GM12878 (cell line): ENCODE measurements around the gene KCTD16. TPM values are rescaled to one million over a fixed set of nuclear protein-coding genes. Genes with fewer than 3 reads are reported as not detected.

Experiments used
- ASH2L ChIP-seq: fragments of 300-600, 200-600 bp; sonication (generic); IDR thresholded peaks from 2 replicates; pipeline ENCODE4 v1.6.1; 2017; ENCODE audit warnings: low read depth, mild to moderate bottlenecking, borderline replicate concordance
- DPF2 ChIP-seq: fragments of 450-650 bp; IDR thresholded peaks from 2 replicates; pipeline ENCODE4 v1.6.1; 2017; ENCODE audit warnings: mild to moderate bottlenecking
- ESRRA ChIP-seq: IDR thresholded peaks from 2 replicates; pipeline ENCODE4 v1.6.1; 2012; ENCODE audit warnings: mild to moderate bottlenecking, low read length, improper control_type of control experiment
- MYB ChIP-seq: fragments of 150-350 bp; IDR thresholded peaks from 2 replicates; pipeline ENCODE4 v1.6.1; 2014; ENCODE audit warnings: mild to moderate bottlenecking, low read depth, low read length, borderline replicate concordance
- PML ChIP-seq: IDR thresholded peaks from 2 replicates; pipeline ENCODE4 v1.6.1; 2012; ENCODE audit warnings: low read length, inconsistent platforms
- RUNX3 ChIP-seq: IDR thresholded peaks from 2 replicates; pipeline ENCODE4 v1.6.1; 2012; ENCODE audit warnings: low read length, inconsistent platforms
- SIX5 ChIP-seq: IDR thresholded peaks from 2 replicates; pipeline ENCODE4 v1.6.1; 2011; ENCODE audit warnings: mild to moderate bottlenecking, low read depth, low read length, moderate library complexity; ENCODE audit not compliant: severe bottlenecking
- SMAD5 ChIP-seq: IDR thresholded peaks from 2 replicates; pipeline ENCODE4 v1.6.1; 2016; ENCODE audit warnings: antibody characterized with exemption, low read depth
- SMARCA5 ChIP-seq: fragments of 450-650 bp; IDR thresholded peaks from 2 replicates; pipeline ENCODE4 v1.6.1; 2017; ENCODE audit warnings: mild to moderate bottlenecking
- TBL1XR1 ChIP-seq: IDR thresholded peaks from 2 replicates; pipeline ENCODE4 v1.6.1; 2012; ENCODE audit warnings: low read depth, low read length, improper control_type of control experiment
- TCF3 ChIP-seq: IDR thresholded peaks from 2 replicates; pipeline ENCODE4 v1.6.1; 2012; ENCODE audit warnings: low read depth, mild to moderate bottlenecking, low read length, borderline replicate concordance; ENCODE audit not compliant: insufficient read depth
- polyA plus RNA-seq, 11 experiments: library from polyadenylated mRNA; depleted of rRNA in 4 of 11; unstranded in 6 of 11; stranded (reverse) in 5 of 11; fragments of >200 nt; fragmentation: Nextera tagmentation in 4 of 11; fragmentation: Illumina TruSeq in 1 of 11; extraction: Ambion mirVana in 4 of 11; extraction: Trizol in 1 of 11; gene quantifications; 1 replicate in 1 of 11; 2 replicates in 10 of 11; pipeline versions ENCODE4 v1.2.1 to v1.2.3, GENCODE V29; 2011 to 2016; ENCODE audit warnings: inconsistent platforms in 2 of 11, missing spikeins in 2 of 11, low read depth in 1 of 11
- total RNA-seq, 4 experiments: library from RNA; depleted of rRNA in 3 of 4; stranded (reverse); fragments of >200 nt in 3 of 4; fragmentation: Illumina TruSeq in 1 of 4; extraction: Trizol in 1 of 4; gene quantifications; 2 replicates each; pipeline versions ENCODE4 v1.2.1 to v1.2.3, GENCODE V29; 2013 to 2021
- TF ChIP-seq, protein P1 (sequence below): fragments of 450-650 bp; IDR thresholded peaks from 2 replicates; pipeline ENCODE4 v1.6.1; 2018; ENCODE audit warnings: mild to moderate bottlenecking, low read depth, moderate library complexity; ENCODE audit not compliant: partially characterized antibody
- TF ChIP-seq, protein P2 (sequence below): fragments of 450-650 bp; IDR thresholded peaks from 2 replicates; pipeline ENCODE4 v1.6.1; 2017; ENCODE audit warnings: antibody characterized with exemption, mild to moderate bottlenecking, moderate library complexity
- TF ChIP-seq, protein P3 (sequence below): IDR thresholded peaks from 2 replicates; pipeline ENCODE4 v1.6.1; 2011; ENCODE audit warnings: borderline replicate concordance, low read depth, mild to moderate bottlenecking, moderate library complexity, low read length; ENCODE audit not compliant: insufficient read depth, poor library complexity, severe bottlenecking
- TF ChIP-seq, protein P4 (sequence below): IDR thresholded peaks from 2 replicates; pipeline ENCODE4 v1.6.1; 2012; ENCODE audit warnings: low read length, inconsistent platforms

KCTD16 gene
- total and polyA plus RNA-seq, 10 of the 15 experiments (the other 5 are each of a cell fraction or from before 2014, with no cell fraction given): 0.03 to 0.10 (median 0.06) TPM; not detected in 3

DNA sequence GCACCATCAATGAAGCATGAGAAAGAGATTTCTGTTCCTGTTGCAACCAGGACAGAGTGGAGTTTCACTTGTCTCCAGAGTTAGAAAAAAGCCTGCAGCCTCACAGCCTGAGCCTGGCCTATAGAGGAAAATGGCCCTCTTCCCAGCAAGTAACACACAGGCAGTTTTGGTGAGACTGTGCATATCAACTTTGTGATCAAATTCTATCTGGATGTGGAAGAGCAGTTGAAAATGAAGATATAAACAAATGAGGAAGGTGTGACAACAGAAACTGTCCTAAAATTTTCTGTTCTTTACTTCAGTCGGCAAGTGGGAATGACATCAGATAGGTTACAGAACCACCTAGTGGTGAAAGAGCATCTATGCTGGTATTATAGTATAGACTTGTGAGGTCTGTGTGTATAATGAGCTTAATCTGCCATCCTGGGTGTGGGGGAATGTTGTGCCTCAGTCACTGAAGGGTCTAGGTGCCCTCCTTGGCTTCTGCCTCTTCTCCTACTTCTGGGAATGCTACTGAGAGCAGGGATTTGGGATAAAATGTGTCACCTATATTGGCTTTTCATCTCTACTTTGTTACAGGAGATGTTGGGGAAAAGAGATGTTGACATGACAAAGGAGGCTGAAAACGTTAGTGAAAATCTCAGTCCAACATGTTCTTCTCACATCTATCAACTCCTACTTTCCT is 28.4 kb upstream of the KCTD16 start (continued):
- TF ChIP-seq, protein P1, sequence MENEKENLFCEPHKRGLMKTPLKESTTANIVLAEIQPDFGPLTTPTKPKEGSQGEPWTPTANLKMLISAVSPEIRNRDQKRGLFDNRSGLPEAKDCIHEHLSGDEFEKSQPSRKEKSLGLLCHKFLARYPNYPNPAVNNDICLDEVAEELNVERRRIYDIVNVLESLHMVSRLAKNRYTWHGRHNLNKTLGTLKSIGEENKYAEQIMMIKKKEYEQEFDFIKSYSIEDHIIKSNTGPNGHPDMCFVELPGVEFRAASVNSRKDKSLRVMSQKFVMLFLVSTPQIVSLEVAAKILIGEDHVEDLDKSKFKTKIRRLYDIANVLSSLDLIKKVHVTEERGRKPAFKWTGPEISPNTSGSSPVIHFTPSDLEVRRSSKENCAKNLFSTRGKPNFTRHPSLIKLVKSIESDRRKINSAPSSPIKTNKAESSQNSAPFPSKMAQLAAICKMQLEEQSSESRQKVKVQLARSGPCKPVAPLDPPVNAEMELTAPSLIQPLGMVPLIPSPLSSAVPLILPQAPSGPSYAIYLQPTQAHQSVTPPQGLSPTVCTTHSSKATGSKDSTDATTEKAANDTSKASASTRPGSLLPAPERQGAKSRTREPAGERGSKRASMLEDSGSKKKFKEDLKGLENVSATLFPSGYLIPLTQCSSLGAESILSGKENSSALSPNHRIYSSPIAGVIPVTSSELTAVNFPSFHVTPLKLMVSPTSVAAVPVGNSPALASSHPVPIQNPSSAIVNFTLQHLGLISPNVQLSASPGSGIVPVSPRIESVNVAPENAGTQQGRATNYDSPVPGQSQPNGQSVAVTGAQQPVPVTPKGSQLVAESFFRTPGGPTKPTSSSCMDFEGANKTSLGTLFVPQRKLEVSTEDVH: no peak
- TF ChIP-seq RUNX3 (no peak), ESRRA (no peak), SMARCA5 (no peak), TCF3 (no peak), DPF2 (no peak), PML (no peak), ASH2L (no peak), TBL1XR1 (no peak), SMAD5 (no peak), MYB (no peak), SIX5 (no peak)
- TF ChIP-seq, protein P2, sequence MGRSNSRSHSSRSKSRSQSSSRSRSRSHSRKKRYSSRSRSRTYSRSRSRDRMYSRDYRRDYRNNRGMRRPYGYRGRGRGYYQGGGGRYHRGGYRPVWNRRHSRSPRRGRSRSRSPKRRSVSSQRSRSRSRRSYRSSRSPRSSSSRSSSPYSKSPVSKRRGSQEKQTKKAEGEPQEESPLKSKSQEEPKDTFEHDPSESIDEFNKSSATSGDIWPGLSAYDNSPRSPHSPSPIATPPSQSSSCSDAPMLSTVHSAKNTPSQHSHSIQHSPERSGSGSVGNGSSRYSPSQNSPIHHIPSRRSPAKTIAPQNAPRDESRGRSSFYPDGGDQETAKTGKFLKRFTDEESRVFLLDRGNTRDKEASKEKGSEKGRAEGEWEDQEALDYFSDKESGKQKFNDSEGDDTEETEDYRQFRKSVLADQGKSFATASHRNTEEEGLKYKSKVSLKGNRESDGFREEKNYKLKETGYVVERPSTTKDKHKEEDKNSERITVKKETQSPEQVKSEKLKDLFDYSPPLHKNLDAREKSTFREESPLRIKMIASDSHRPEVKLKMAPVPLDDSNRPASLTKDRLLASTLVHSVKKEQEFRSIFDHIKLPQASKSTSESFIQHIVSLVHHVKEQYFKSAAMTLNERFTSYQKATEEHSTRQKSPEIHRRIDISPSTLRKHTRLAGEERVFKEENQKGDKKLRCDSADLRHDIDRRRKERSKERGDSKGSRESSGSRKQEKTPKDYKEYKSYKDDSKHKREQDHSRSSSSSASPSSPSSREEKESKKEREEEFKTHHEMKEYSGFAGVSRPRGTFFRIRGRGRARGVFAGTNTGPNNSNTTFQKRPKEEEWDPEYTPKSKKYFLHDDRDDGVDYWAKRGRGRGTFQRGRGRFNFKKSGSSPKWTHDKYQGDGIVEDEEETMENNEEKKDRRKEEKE: no peak
- TF ChIP-seq, protein P3, sequence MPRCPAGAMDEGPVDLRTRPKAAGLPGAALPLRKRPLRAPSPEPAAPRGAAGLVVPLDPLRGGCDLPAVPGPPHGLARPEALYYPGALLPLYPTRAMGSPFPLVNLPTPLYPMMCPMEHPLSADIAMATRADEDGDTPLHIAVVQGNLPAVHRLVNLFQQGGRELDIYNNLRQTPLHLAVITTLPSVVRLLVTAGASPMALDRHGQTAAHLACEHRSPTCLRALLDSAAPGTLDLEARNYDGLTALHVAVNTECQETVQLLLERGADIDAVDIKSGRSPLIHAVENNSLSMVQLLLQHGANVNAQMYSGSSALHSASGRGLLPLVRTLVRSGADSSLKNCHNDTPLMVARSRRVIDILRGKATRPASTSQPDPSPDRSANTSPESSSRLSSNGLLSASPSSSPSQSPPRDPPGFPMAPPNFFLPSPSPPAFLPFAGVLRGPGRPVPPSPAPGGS: no peak
- TF ChIP-seq, protein P4, sequence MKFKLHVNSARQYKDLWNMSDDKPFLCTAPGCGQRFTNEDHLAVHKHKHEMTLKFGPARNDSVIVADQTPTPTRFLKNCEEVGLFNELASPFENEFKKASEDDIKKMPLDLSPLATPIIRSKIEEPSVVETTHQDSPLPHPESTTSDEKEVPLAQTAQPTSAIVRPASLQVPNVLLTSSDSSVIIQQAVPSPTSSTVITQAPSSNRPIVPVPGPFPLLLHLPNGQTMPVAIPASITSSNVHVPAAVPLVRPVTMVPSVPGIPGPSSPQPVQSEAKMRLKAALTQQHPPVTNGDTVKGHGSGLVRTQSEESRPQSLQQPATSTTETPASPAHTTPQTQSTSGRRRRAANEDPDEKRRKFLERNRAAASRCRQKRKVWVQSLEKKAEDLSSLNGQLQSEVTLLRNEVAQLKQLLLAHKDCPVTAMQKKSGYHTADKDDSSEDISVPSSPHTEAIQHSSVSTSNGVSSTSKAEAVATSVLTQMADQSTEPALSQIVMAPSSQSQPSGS: 0 out of 2 replicates have a peak, but pooled peaks have one; percentile 37
